Measurements from ENCODE around the gene CCDC141.

- no peak for TF ChIP-seq CTCF (IDR thresholded peaks at IDR 0.05)
- no peak for TF ChIP-seq POLR2A (IDR thresholded peaks at IDR 0.05)
Measured at GRCh38 chr2:178917555-178917954, 132.4 kb downstream of the CCDC141 start.

Data from testis (tissue), 2 donors.